HepG2 (cell line): ENCODE results near the gene FGF3. TPM values are rescaled to one million over a fixed set of nuclear protein-coding genes. Genes with fewer than 3 reads are reported as not detected.

ENCODE experiments used
- ATAC-seq: fragments of 200-7000 bp; cut with Tn5 transposase; 3 replicates; pipeline ENCODE4 v1.9.1; 2020; ENCODE audit warnings: mild to moderate bottlenecking, moderate library complexity
- BruUV-seq: library from RNA; stranded (reverse); fragments of 400-500 nt; replicated peaks from 2 replicates; lab custom pipeline; 2021; lab: Mats Ljungman, UMichigan
- CTCF ChIA-PET: fragments of 300-600 bp; formaldehyde crosslinking; extraction: SDS; loops from one replicate; lab custom pipeline; 2021; ENCODE audit warnings: low total read pairs, inconsistent platforms, low intra/inter-chr PET ratio; lab: Yijun Ruan, JAX
- POLR2A ChIA-PET: fragments of 350-600 bp; sonication (Branson Sonifier 250); formaldehyde crosslinking; loops from one replicate; lab custom pipeline; 2020; ENCODE audit warnings: antibody characterized with exemption, inconsistent platforms; lab: Yijun Ruan, JAX
- DNase-seq: peaks from one replicate; pipeline ENCODE4 v3.0.0-alpha.2; 2015; ENCODE audit warnings: low spot score
- FAIRE-seq: peaks from 3 replicates; lab custom pipeline; 2011; peaks lifted over from hg19 to GRCh38; lab: Jason Lieb, UNC
- H2AFZ ChIP-seq: one replicate; pipeline ENCODE4 v1.6.1; 2011; ENCODE audit warnings: low read length, inconsistent platforms
- H3K27ac ChIP-seq: fragments of 300-600 bp; 3 replicates; pipeline ENCODE4 v1.8.0; 2011; ENCODE audit warnings: mixed run types, mild to moderate bottlenecking, mixed read lengths, low read length, inconsistent platforms; ENCODE audit not compliant: insufficient read depth; ENCODE audit errors: extremely low read length
- H3K27me3 ChIP-seq, 2 experiments: fragments of 200-600 bp in 1 of 2; 2 replicates in 1 of 2; 3 replicates in 1 of 2; pipeline versions ENCODE4 v1.6.0 to v1.8.0; 2011; ENCODE audit warnings: low read length in 2 of 2, mild to moderate bottlenecking in 2 of 2, moderate library complexity in 2 of 2, inconsistent platforms in 1 of 2; ENCODE audit not compliant: insufficient read depth in 2 of 2, control insufficient read depth in 1 of 2
- H3K36me3 ChIP-seq, 2 experiments: fragments of 200-600 bp in 1 of 2; replicated peaks in 1 of 2; 2 replicates in 1 of 2; 3 replicates in 1 of 2; pipeline versions ENCODE4 v1.5.1 to v1.8.0; 2011; ENCODE audit warnings: low read length in 2 of 2, inconsistent platforms in 1 of 2; ENCODE audit not compliant: insufficient read depth in 2 of 2, control insufficient read depth in 1 of 2
- H3K4me1 ChIP-seq: 2 replicates; pipeline ENCODE4 v1.5.1; 2012; ENCODE audit warnings: low read length, inconsistent platforms; ENCODE audit not compliant: insufficient read depth
- H3K4me2 ChIP-seq: 2 replicates; pipeline ENCODE4 v1.6.0; 2011; ENCODE audit warnings: low read depth, low read length, inconsistent platforms
- H3K4me3 ChIP-seq, 3 experiments: fragments of 200-600 bp in 1 of 3; sonication (generic), shearing (Covaris generic) in 1 of 3; replicated peaks in 1 of 3; 2 replicates each; pipeline ENCODE4 v1.5.1; 2011 to 2016; ENCODE audit warnings: low read length in 3 of 3, inconsistent platforms in 2 of 3, low read depth in 2 of 3, mild to moderate bottlenecking in 2 of 3, control low read depth in 1 of 3, mixed read lengths in 1 of 3; ENCODE audit not compliant: insufficient read depth in 1 of 3
- H3K79me2 ChIP-seq: one replicate; pipeline ENCODE4 v1.6.1; 2011; ENCODE audit warnings: low read length, inconsistent platforms; ENCODE audit not compliant: insufficient read depth
- H3K9ac ChIP-seq: 2 replicates; pipeline ENCODE4 v1.6.0; 2011; ENCODE audit warnings: mild to moderate bottlenecking, low read depth, low read length, inconsistent platforms; ENCODE audit not compliant: insufficient read depth
- H3K9me3 ChIP-seq: 2 replicates; pipeline ENCODE4 v1.5.1; 2012; ENCODE audit warnings: mild to moderate bottlenecking, low read length
- H4K20me1 ChIP-seq: 2 replicates; pipeline ENCODE4 v1.6.0; 2011; ENCODE audit warnings: inconsistent platforms, mild to moderate bottlenecking, low read length, moderate library complexity; ENCODE audit not compliant: insufficient read depth
- RFX1 ChIP-seq: fragments of 450-650 bp; IDR thresholded peaks from 2 replicates; pipeline ENCODE4 v1.6.1; 2017
- ZFP82 ChIP-seq: sonication (generic); formaldehyde crosslinking; IDR thresholded peaks from 2 replicates; pipeline ENCODE4 v1.5.1; 2020; ENCODE audit warnings: mild to moderate bottlenecking, missing genetic modification reagents, borderline replicate concordance
- ZNF382 ChIP-seq: sonication (generic); formaldehyde crosslinking; IDR thresholded peaks from 2 replicates; pipeline ENCODE4 v1.5.0; 2020; ENCODE audit warnings: missing genetic modification reagents, mild to moderate bottlenecking, borderline replicate concordance
- ZNF678 ChIP-seq: sonication (generic); formaldehyde crosslinking; IDR thresholded peaks from 2 replicates; pipeline ENCODE4 v1.4.0; 2020; ENCODE audit warnings: mild to moderate bottlenecking, missing genetic modification reagents
- WGBS: methylation state at CpG from one replicate; pipeline ENCODE4 v1.1.6; 2017; ENCODE audit warnings: low lambda C conversion rate; 5-methylcytosine and 5-hydroxymethylcytosine counted together
- in situ Hi-C: cut with HindIII; loops from 2 replicates; pipeline ENCODE4 v1.10.0; 2017; ENCODE audit warnings: low pct_unique_long_range_greater_than_20kb; ENCODE audit not compliant: extremely low pct_ligation_motif_present
- intact Hi-C: fragments of 100-400 bp; cut with micrococcal nuclease; formaldehyde crosslinking; loops from one replicate; pipeline ENCODE4 v1.10.0; 2022; ENCODE audit not compliant: unreplicated experiment
- polyA plus RNA-seq, 8 experiments: library from polyadenylated mRNA; depleted of rRNA in 3 of 8; stranded (reverse) in 7 of 8; unstranded in 1 of 8; fragments of >200 nt; fragmentation: Illumina TruSeq in 4 of 8; extraction: Trizol in 4 of 8; gene quantifications; 2 replicates each; pipeline versions ENCODE4 v1.2.1 to v1.2.3, GENCODE V29; 2011 to 2016; ENCODE audit warnings: low read depth in 4 of 8, missing spikeins in 1 of 8, mixed read lengths in 1 of 8; ENCODE audit not compliant: insufficient read depth in 1 of 8
- total RNA-seq, 5 experiments: library from RNA; depleted of rRNA; stranded (reverse); fragments of >200 nt; fragmentation: Illumina TruSeq; extraction: Trizol; gene quantifications; 2 replicates each; pipeline ENCODE4 v1.2.3, GENCODE V29; 2016; ENCODE audit warnings: low read depth in 1 of 5
- TF ChIP-seq, protein P1 (sequence below): sonication (generic); formaldehyde crosslinking; IDR thresholded peaks from 2 replicates; pipeline ENCODE4 v1.9.0; 2022; ENCODE audit warnings: missing genetic modification reagents, mild to moderate bottlenecking, borderline replicate concordance
- TF ChIP-seq, protein P2 (sequence below): sonication (generic); formaldehyde crosslinking; IDR thresholded peaks from 2 replicates; pipeline ENCODE4 v1.4.0; 2020; ENCODE audit warnings: mild to moderate bottlenecking, missing genetic modification reagents
- TF ChIP-seq, protein P3 (sequence below): IDR thresholded peaks from 2 replicates; pipeline ENCODE4 v1.6.1; 2016; ENCODE audit warnings: low read depth

FGF3 gene
- total and polyA plus RNA-seq, 2 of the 13 experiments (the other 11 are each of a cell fraction or from before 2014, with no cell fraction given), result not detected

DNA sequence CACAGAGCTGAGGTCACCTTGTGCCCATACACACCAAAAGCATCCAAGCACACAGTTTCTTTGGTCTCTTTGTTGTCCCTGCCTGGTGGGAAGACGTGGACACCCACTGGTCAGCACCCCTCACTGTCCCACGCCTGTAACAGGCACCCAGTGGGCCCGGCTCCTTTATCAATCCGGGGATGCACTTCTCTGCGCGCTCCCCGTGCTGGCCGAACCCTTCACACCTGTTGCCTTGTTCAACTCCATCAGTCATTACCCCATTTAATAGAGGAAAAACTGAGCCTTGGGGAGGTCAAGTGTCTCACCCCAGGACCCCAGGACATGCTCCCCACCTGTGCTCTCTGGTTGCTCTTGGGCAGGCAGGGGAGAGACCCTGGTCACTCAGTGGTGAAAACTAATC, 49.7 kb upstream of the FGF3 start:
- H3K79me2 ChIP-seq, result no peaks in the 10 kb centered on the region
- FAIRE-seq, result no peak
- H3K4me2 ChIP-seq, result no peak overlapping the region
- TF ChIP-seq ZNF382 (CRISPR knock-in tag), result no peak
- TF ChIP-seq, protein P1, sequence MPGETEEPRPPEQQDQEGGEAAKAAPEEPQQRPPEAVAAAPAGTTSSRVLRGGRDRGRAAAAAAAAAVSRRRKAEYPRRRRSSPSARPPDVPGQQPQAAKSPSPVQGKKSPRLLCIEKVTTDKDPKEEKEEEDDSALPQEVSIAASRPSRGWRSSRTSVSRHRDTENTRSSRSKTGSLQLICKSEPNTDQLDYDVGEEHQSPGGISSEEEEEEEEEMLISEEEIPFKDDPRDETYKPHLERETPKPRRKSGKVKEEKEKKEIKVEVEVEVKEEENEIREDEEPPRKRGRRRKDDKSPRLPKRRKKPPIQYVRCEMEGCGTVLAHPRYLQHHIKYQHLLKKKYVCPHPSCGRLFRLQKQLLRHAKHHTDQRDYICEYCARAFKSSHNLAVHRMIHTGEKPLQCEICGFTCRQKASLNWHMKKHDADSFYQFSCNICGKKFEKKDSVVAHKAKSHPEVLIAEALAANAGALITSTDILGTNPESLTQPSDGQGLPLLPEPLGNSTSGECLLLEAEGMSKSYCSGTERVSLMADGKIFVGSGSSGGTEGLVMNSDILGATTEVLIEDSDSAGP, result 0 out of 2 replicates have a peak, but pooled peaks have one; percentile 15
- in situ Hi-C loops, result no loop called here
- peaks cover 4 to 41% of the 10 kb centered on the region in 2 experiments; a peak in 3 of 5 replicates for H3K27me3 ChIP-seq
- no peaks in the 10 kb centered on the region for H3K9me3 ChIP-seq
- H4K20me1 ChIP-seq, result no peaks in the 10 kb centered on the region
- POLR2A ChIA-PET, result no interaction called here
- CTCF ChIA-PET, result no interaction called here
- H3K27ac ChIP-seq, result no peak overlapping the region
- H3K36me3 ChIP-seq, result no peaks in the 10 kb centered on the region
- 59% methylated on average over 8 of the region's 8 CpGs for WGBS
- H3K4me1 ChIP-seq, result no peaks in the 10 kb centered on the region
- BruUV-seq, result no TSS peak
- intact Hi-C loops, result no loop called here
- no peak for ATAC-seq
- no peak overlapping the region for H2AFZ ChIP-seq
- no peak overlapping the region for H3K9ac ChIP-seq
- DNase-seq, result no peak
- no peak overlapping the region for H3K4me3 ChIP-seq

DNA sequence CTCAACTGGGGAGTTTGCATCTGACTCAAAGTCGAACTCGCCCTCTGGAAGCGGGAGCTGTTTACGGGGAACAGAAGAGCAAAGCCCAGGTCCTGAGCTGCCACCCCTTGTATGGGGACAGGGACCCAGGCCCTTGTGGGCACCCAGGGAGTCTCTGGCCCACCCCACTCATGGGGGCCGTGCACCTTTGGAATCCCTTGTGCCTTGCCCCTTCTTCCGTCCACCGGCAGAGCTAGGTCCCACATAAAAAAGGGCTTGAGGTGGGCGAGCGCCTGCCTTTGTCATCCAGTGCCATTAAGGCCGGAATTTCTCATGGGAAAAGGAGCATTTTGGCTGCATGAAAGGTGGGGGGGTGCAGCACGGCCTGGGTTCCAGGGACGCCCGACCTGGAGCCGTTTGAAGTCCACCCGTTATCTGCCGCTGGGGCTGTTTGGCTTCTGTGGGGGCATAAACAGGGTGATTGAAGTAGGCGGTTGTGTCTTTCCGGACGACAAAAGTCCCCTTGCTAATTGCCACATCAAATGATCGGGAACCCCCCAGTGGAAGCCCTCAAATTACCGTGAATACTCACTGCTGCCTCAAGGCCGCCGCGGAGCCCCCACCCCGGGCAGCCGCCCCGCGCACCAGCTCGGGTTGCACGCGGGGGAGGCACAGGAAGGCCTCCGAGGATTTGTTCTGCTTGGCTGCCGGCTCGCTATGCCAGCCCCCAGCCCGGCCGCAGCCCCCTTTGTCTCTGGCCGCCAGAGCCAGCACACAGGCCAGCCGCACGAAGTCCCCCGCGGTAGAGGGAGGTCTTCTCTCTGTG, 49.0 kb upstream of the FGF3 start:
- H3K79me2 ChIP-seq, result no peaks in the 10 kb centered on the region
- BruUV-seq, result no TSS peak
- intact Hi-C loops, result no loop called here
- no peaks in the 10 kb centered on the region for H3K9me3 ChIP-seq
- H3K27ac ChIP-seq, result no peak overlapping the region
- H2AFZ ChIP-seq, result no peak overlapping the region
- no peaks in the 10 kb centered on the region for H4K20me1 ChIP-seq
- CTCF ChIA-PET, result no interaction called here
- no peak for ATAC-seq
- no peak for TF ChIP-seq ZNF678
- TF ChIP-seq, protein P2, sequence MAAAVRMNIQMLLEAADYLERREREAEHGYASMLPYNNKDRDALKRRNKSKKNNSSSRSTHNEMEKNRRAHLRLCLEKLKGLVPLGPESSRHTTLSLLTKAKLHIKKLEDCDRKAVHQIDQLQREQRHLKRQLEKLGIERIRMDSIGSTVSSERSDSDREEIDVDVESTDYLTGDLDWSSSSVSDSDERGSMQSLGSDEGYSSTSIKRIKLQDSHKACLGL (CRISPR knock-in tag), result no peak
- TF ChIP-seq RFX1, result no peak
- TF ChIP-seq ZFP82 (CRISPR knock-in tag), result no peak
- TF ChIP-seq, protein P3, sequence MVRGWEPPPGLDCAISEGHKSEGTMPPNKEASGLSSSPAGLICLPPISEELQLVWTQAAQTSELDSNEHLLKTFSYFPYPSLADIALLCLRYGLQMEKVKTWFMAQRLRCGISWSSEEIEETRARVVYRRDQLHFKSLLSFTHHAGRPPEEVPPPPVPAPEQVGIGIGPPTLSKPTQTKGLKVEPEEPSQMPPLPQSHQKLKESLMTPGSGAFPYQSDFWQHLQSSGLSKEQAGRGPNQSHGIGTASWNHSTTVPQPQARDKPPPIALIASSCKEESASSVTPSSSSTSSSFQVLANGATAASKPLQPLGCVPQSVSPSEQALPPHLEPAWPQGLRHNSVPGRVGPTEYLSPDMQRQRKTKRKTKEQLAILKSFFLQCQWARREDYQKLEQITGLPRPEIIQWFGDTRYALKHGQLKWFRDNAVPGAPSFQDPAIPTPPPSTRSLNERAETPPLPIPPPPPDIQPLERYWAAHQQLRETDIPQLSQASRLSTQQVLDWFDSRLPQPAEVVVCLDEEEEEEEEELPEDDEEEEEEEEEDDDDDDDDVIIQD (CRISPR knock-in tag), result no peak
- no peak for DNase-seq
- POLR2A ChIA-PET, result no interaction called here
- peaks cover 4 to 45% of the 10 kb centered on the region in 2 experiments; a peak in 3 of 5 replicates for H3K27me3 ChIP-seq
- no peaks in the 10 kb centered on the region for H3K36me3 ChIP-seq
- in situ Hi-C loops, result no loop called here
- no peak overlapping the region for H3K9ac ChIP-seq
- no peaks in the 10 kb centered on the region for H3K4me1 ChIP-seq
- no peak overlapping the region for H3K4me3 ChIP-seq
- FAIRE-seq, result no peak
- WGBS, result 33% methylated on average over 12 of the region's 41 CpGs
- H3K4me2 ChIP-seq, result no peak overlapping the region
